Sciatic nerve (tissue), 2 donors: ENCODE results near the gene PTPRT. TPM values are rescaled to one million over a fixed set of nuclear protein-coding genes. Genes with fewer than 3 reads are reported as not detected.

ENCODE experiments used
- ATAC-seq: fragments of 200-7000 bp; cut with Tn5 transposase; one replicate; pipeline ENCODE4 v1.9.1; 2020; ENCODE audit warnings: mild to moderate bottlenecking, moderate library complexity
- DNase-seq: peaks from one replicate; pipeline ENCODE4 v3.0.0-alpha.2; 2020; ENCODE audit warnings: low spot score
- intact Hi-C: fragments of 100-400 bp; cut with DNase I; formaldehyde crosslinking; loops from one replicate; pipeline ENCODE4 v1.14.2; 2022
- total RNA-seq: library from RNA; stranded (reverse); fragmentation: NEBNext Ultra II Directional; extraction: Animal tissue kit (Norgen Biotek cat#: 25700); gene quantifications from one replicate; pipeline ENCODE4 v1.2.1, GENCODE V29; 2021
- donor health status: DM: no; HTN: no; CAD: no.
- donor health status: DM: no; HTN: no; CAD: no.

The PTPRT gene
- total RNA-seq, 1 donor from 2014 or later = 0.45 TPM

DNA sequence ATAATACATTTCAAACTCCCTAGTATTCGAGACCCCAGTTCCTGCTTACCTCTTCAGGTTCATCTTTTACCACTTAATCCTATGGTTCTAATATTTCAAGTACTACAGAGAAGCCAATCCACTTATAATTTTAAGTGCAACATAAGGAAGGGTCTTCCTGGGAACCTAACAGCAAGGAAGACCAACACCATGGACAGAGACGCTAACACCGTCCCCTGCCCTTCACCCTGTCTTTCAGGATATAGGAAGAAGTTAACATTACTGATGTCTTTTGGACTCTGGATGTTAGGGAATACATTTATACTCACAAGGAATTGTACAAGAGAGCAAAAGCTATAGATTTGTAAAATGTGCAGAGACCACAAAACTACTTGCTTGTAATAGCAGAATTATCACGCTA is 1006.6 kb downstream of the PTPRT start:
- ATAC-seq (no peak), DNase-seq (no peak)
- intact Hi-C loops = no loop called here

DNA sequence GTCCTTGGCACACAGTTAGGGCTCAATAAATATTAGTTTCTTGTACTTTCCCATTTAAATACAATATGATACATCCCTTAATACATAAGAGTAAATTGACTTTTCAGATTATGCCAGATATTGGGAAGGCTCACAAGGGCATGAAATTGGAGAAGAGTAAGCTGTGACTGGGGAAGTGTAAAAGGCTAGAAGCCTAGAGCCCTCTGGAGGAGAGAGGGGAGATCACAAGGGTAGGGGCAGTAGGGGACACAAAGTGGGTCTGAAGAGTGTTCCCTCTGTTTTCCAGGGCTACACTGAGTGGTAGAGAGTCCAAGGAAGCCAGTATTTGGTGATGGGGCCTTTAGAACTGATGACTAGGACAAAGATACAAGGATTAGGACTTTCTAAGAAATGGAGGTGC is 1008.6 kb downstream of the PTPRT start:
- no peak for DNase-seq

DNA sequence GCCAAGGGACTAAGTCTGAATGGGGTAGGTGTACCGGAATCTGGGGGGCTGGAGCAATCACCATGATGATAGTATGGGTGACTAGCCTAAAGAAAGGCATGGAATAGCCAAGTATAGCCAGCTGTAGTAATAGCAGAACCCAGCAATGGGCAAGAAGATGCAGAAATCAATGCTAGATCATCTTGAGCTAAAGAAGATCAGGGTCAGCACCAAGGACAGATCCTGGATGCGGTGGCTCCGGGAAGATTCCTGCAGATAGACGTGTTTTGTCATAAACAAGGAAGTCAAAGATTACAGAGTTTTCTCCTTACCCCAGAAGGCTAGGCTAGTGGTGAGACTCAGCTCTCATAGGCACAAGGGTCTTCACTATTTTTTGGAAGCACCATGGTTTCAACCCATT is 1009.9 kb downstream of the PTPRT start:
- DNase-seq = no peak
- intact Hi-C loops = no loop called here
- ATAC-seq = no peak

More for the DNA sequence above, 1008.6 kb downstream of the PTPRT start:
- no peak for ATAC-seq
- intact Hi-C loops = no loop called here

DNA sequence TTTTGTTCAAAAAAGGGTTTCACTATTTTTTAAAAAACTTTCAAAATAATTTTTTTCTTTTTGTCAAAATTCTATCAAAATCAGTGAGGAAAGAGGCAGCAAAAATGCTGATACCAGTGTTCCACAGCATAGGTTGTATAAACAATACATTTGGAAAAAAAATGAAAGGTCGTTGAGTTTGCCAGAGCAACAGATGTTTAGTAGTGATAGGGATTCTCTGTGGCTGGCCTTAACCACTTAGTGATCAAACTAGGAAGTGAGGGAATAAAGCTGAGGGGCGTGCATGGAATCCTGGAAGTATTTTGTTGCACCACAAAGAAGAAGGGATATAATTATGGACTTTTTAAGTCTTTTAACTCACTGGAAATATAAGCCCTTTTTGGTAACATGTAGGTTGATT is 1016.3 kb downstream of the PTPRT start:
- intact Hi-C loops = no loop called here
- no peak for DNase-seq
- ATAC-seq = no peak

DNA sequence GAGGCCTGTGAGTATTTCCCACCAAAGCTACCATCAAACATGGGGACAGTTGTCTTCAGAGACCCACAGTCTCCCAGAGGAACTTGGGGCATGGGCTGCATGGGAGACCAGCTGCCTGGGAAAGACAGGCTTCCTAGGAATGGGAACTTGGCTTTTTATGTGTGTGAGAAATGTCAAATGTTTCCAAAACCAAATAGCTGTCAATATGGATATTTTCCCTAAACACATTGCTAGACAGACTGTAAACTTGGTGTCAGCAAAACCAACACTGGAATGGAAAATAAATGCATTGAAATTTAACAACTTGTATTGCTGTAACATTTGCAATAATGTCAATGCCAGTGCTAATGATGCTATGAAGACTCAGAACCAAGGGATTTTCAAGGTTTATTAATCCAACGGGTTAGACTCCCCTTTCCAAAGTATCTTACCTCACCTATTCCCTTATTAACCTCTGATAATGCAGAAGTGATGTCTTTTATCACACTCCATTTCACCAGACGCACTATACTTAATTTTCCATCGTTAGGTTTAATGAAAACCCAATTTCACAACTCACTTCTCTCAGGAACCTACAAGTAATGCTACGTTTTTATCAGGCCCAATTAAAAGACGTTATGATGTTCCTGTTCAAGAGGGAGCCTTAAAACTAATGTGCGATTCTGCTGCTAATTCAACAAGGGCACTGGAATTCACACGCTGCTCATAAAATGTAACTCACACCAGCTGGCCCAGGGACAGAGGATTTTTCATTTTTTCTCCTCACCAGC is 1025.4 kb downstream of the PTPRT start:
- ATAC-seq (no peak), DNase-seq (no peak)
- intact Hi-C loops = no loop called here

DNA sequence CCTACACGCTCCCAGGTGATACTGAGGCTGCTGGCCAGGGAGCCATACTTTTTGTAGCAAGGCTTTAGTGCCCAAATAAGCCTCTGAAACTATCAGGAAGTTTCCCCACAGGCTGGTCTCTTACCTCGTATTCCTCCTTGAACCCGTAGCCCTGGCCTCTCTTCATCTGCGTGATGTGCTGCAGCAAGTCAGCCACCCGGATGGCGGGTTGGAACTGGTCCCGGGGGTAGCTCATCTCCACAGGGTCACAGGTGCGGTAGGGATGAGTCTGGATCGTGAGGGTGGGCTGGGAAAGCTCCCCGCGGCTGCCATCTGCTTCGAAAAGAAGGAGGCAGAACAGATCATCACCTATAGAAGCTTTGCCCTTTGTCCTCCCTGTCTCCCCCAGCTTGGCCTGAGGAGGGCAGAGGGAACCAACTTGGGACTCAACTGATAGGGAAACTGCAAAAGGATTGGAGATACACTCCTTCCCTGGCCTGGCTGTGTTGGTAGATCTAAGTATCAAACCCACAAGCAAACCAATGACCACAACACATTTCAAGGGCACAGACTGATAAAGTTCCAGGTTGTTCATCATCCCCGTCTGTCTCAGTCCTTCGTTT is 1028.4 kb downstream of the PTPRT start:
- no peak for DNase-seq
- intact Hi-C loops = no loop called here
- ATAC-seq = no peak

DNA sequence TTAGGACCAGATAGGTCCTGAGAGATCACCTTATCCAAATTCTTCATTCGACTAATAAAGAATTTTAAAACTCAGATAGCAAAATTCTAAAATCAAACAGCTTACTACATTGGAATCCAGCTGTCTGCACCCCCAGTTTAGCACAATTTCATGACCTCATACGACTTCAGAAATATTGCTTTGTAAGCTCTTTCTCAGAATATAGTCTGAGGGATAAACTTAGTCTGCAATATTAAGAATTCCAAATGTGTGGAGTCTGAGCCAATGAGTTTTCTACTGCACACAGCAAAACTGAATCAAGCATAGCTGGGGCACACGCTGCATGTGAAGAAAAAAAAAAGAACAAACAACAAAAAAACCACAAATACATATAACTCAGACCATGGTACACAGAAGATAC is 1029.9 kb downstream of the PTPRT start:
- DNase-seq (no peak), ATAC-seq (no peak)
- intact Hi-C loops = no loop called here

DNA sequence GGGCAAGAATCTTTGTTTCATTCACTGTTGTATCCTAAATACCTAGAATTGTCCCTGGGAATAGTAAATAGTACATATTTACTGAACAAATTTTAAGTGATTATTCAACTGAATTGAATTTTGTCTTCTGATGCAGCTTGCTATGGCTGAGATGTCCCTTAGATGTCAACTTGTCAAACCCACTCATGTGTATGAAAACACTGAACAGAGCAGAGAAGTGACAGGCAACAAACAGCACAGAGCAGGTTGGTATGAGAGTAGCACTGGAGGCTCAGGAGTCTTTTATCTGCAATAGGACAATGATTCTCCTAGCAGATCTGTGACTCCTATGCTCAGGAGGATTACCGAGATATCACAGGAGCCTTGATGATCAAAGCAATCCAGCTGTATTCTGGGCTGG is 1031.4 kb downstream of the PTPRT start:
- no peak for DNase-seq
- no peak for ATAC-seq
- intact Hi-C loops = no loop called here

DNA sequence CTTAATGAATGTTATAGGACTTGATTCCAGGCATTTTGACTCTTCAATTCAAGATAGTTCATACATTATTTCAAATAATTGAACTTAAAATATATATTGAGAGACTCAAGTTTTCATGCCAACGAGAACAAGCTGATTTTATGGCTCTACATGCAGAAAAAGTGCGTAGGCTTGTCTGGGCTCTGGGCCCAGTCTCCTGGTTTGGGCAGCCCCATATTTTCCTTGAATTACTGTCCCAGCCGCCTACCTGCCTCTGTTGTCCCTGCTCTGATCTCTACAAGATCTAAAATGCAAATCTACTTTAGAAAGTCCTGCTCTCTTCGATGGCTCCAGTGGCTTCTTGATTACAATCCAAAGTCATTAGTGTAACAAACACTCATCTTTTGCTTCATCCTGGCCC is 1034.1 kb downstream of the PTPRT start:
- intact Hi-C loops = no loop called here
- ATAC-seq (no peak), DNase-seq (no peak)

DNA sequence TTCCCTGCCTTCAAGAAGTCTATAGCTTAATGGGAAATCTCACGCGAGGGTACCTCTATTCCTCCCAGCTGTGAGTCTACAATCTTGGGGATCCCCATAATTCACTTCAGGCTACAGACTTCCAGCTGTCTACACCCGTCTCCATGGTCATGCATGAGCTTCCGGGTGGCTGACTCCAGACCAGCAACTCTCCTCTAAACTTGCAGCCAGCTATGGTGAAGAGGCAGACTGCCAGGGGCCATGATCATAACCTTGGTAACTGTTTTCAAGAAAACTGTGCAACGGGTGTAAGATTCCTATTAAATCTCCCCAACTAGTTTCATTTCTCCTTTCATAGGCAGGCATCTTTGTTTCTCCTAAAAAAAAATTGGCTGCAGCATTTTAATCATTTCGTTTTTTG is 1037.1 kb downstream of the PTPRT start:
- intact Hi-C loops = no loop called here
- DNase-seq (no peak), ATAC-seq (no peak)

DNA sequence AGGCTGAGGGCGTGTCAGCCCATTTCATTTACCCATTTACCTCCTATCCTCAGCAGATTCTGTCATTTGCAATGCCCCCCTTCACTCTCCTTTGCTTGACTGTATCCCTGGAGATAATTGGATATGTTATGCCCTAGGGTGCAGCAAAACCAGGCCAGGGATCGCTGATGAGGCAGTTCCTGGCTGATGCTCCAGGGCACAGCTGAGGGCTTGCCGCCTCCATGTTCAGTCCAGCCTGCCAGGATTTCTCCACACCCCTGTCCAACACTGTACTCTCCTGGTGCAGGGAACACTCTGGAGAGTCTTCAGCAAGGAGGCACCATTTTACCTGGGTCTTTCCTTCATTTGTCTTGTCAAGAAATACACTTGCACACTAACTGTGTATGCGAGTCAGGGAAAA is 1039.5 kb downstream of the PTPRT start:
- ATAC-seq (no peak), DNase-seq (no peak)
- intact Hi-C loops = no loop called here

DNA sequence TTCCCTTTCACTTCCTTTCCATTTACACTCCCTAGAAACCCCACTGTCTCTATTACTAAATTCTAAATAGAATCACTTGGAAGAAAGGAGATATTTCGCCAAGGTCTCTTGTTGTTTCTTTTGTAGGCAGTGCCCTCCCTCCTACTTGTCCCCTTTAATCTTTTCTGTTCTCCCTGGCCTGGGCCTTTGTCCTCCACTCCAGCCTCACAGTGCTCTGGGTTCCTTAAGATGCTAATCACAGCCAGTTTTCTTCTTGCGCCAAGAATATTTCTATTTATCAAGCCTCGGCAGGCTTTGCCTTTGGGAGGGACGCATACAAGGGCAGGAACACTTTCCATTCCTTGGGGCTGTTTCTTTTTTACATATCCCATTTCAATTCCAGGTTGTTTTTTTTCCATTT is 1051.0 kb downstream of the PTPRT start:
- ATAC-seq = no peak
- intact Hi-C loops = no loop called here
- DNase-seq = no peak

DNA sequence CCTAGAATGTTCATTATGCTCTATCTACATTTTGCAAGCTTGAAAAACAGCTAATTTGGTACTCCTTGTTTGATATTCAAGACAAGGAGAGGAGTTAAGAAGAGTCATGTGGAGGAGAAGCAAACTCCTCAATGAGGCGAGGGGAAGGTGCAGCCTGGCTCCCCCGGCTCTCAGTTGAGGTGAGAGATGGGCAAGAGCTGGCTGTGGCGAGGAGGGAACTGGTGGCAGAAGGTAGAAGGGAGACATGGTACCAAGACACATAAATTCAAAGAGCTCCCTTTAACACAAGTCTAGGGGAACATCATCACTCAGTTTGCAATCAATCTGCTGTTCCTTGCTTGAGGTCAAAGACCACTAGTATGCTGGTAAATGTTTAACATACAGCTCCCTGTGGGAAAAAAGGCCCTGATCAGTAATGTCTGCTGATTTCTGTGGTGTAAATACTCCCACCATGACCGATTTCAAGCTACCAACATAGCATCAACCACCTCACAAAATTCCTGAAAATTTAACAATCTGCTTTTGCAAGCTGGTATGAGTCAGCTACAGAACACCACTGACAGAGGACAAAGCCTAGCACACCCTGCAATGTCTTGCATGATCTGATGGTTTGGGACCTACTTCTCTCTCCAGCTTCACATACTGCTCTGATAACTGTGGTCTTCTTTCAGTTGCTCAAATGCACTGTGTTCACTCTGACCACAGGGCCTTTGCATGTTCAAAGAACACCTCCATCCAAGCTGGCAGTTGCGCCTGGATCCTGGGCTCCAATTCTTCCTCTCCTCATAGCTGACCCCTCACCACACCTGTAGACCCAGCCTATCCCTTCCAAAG is 1055.2 kb downstream of the PTPRT start:
- DNase-seq = no peak
- intact Hi-C loops = no loop called here
- no peak for ATAC-seq

DNA sequence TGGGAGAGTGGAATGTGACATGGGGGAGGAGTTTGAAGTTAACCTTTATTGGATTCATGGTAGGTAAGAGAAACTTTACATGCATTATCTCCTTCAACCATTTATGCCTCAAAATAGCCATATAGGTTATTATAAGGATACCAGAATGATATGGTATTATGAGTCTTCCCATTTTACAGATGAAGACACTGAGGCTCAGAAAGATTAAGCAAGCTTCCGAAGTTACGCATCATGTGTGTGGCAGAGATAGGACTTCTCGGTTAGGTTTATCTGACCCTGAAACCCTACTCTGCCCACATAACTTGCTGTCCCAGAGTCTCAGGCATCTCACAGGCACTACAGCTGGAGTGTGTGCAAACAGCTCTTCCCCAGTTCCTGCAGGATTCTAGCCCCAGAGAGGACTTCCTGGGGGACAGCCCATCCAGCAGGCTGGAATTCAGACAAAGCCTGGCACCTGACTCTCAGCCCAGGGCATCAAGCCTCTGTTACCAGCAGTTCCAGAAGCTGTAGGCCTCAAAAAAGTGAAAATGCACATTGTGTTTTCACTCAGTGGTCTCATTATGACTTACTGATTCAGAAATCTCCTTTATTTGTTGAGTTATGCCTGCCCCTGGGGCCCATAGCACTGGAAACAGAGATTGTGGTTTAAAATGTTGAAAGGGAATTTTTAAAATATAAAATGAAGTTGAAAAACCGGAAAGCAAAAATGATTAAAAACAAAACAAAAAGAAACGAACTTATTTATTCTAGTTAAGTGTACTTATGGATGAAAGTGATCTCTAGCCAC is 1058.7 kb downstream of the PTPRT start:
- DNase-seq (no peak), ATAC-seq (no peak)
- intact Hi-C loops = no loop called here

DNA sequence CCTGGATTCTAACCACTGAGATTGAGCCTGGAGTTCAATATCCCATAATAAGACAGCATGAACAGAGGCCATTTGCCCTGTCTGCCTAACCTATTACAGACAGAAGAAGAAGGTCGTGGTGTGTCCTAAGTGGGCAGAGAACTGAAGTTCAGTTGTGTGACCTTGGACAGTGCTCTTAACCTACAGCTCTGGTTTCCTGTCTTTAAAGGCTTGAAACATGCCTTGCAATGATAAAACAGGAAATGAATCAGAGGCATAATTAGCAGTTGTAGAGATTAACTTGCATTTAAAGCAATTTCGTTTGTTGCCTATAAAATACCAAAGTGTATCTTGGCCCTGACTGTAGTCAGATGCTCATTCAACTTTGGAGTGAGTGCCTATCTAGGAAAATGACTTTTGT is 1064.3 kb downstream of the PTPRT start:
- ATAC-seq (no peak), DNase-seq (no peak)
- intact Hi-C loops = no loop called here

DNA sequence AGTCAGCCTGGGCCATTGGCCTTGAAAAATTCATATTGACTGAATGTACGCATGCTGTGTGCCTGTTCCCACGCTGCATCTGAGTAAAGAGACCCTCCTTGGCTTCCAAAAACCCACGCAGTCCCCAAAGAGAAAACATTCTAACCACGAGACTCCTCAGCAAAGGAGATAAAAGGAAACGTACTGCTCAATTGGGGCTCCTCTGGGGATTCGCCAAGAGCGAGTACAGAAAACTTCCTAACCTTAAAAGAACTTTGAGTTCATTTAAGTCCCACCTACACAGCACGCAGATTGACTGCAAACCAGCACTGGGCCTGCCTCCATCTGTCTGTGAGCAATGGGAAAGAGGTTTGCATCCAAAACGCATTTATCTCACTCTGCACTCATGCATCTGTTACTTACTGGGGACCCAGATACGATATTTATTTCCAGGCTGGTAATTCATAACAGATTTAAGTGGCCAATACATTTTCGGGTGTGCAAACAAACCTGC is 1065.7 kb downstream of the PTPRT start:
- DNase-seq (no peak), ATAC-seq (no peak)
- intact Hi-C loops = no loop called here

DNA sequence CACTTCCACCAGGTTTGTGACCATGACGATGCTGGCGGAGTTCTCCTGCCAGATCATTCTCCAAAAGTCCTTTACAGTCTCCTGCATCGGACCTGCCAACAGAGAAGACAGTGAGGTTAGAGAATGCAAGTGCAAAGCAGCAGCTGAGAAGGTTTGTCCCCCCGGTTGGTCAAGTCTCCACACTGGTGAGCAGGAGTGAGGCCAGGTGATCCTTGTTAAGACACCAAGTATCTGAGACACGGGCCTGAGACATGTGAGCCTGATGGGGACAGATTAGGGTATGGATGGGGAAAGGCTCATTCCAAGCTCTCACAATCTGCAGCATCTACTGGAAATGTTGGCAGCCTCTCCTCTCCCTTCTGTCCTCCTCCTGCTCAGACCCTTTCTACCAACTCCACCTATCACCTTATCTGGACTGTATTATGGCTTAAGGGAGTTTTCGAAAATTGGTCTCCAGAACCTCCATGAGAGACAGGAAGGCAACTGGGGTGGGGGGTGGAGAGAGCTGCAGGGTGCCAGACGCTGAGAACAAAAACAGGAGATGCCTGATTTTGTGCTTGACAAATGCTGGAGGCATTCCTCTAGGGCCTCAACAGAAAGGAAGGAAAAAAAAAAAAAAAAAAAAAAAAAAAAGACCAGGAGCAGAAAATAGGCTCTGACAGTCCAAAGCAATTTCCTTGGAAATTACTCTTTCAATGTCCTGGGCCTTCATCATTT is 1071.1 kb downstream of the PTPRT start:
- no peak for ATAC-seq
- no peak for DNase-seq
- intact Hi-C loops = no loop called here

DNA sequence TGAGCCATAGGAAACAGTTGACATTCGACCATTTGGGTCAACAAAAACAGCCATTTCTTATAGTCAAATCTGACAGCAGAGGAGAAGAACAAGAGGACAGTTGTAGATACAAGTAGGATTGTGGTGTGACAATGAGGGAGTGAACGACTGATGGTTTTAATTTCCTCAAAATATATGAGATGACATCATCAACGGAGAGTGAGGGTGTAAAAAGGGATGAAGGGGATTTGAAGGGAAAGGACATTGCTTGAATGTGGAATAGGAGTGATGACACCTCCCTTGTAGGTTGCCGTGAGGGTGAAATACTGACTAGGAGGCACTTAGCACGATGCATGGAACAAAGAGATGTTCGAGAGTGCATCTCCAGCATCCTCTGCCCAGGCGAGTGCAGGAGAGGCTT is 1071.7 kb downstream of the PTPRT start:
- intact Hi-C loops = no loop called here
- ATAC-seq = no peak
- no peak for DNase-seq

DNA sequence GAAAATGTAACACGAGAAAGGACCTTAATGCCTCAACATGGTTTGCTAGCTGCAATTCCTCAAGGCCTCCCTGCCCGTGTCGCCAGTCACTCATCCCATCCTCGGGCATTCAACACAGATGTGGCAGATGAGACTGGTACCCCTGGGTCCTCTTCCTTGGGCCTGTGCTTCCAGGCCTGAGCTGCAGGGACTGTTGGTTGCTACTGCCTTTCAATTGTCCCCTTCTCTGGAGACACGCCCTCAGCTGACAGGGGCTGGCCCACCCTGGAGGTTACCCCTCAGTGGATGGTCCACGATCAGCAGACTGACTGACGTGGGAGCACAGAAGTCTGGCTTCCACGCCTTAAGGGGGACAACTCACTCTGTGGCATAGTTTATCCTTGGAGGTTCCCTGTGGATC is 1076.5 kb downstream of the PTPRT start:
- intact Hi-C loops = no loop called here
- ATAC-seq (no peak), DNase-seq (no peak)
